IMR-90 (cell line): ENCODE measurements around the gene TPSD1.
"Not testable (repeated sequence)": the region's sequence is repeated elsewhere in the genome, so short reads cannot be mapped to it uniquely, and the experiment has no call there.

Experiments
- POLR2A ChIP-seq: IDR thresholded peaks from 2 replicates; pipeline ENCODE4 v1.6.1; 2012; ENCODE audit warnings: mild to moderate bottlenecking, low read depth, low read length
- RAD21 ChIP-seq: IDR thresholded peaks from 2 replicates; pipeline ENCODE4 v1.6.1; 2012; ENCODE audit warnings: low read length, improper control_type of control experiment
- RFX5 ChIP-seq: IDR thresholded peaks from 2 replicates; pipeline ENCODE4 v1.8.0; 2012; ENCODE audit warnings: low read depth, mild to moderate bottlenecking, low read length, moderate library complexity
- TF ChIP-seq, protein P1 (sequence below): conservative IDR thresholded peaks from 2 replicates; pipeline ENCODE4 v1.5.1; 2012; ENCODE audit warnings: mild to moderate bottlenecking, low read depth, low read length, improper control_type of control experiment

DNA sequence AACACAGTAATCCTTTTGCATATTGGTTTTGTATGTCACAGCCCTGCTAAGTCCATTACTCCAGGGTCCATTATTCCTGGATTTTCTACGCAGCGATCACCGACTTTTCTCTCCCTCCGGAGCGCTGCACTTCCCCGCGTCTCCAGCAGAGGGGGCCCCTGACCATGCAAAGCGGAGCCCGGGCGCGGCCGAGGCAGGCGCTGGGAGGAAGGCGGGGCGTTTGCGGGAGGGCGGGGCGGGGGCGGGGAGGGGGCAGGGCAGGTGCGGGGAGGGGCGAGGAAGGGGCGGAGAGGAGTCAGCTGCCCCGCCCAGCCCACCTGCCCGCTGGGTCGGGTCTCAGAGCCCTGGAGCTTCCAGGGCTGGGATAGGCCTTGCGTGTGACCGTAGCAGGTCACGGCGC is 19.2 kb upstream of the TPSD1 start:
- TF ChIP-seq, protein P1, sequence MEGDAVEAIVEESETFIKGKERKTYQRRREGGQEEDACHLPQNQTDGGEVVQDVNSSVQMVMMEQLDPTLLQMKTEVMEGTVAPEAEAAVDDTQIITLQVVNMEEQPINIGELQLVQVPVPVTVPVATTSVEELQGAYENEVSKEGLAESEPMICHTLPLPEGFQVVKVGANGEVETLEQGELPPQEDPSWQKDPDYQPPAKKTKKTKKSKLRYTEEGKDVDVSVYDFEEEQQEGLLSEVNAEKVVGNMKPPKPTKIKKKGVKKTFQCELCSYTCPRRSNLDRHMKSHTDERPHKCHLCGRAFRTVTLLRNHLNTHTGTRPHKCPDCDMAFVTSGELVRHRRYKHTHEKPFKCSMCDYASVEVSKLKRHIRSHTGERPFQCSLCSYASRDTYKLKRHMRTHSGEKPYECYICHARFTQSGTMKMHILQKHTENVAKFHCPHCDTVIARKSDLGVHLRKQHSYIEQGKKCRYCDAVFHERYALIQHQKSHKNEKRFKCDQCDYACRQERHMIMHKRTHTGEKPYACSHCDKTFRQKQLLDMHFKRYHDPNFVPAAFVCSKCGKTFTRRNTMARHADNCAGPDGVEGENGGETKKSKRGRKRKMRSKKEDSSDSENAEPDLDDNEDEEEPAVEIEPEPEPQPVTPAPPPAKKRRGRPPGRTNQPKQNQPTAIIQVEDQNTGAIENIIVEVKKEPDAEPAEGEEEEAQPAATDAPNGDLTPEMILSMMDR = not testable (repeated sequence)
- TF ChIP-seq POLR2A, RAD21, RFX5: not testable (repeated sequence)
